ENCODE results near the gene RARS2.

RARS2 gene

DNA sequence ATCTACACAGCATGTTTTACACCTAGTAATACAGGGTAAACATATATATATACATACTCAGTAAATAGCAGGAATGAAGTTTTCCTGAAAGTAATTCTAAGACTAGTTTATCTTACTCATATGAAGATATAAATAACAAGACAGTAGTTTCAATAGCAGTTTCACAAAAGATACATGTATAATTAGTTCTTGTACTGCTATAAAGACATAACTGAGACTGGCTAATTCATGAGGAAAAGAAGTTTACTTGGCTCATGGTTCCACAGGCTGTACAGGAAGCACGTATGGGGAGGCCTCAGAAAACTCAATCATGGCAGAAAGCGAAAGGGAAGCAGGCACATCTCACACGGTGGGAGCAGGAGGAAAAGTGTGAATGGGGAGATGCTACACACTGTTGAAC is 16.9 kb downstream of the RARS2 start:
- DNase-seq, result no peak

DNA sequence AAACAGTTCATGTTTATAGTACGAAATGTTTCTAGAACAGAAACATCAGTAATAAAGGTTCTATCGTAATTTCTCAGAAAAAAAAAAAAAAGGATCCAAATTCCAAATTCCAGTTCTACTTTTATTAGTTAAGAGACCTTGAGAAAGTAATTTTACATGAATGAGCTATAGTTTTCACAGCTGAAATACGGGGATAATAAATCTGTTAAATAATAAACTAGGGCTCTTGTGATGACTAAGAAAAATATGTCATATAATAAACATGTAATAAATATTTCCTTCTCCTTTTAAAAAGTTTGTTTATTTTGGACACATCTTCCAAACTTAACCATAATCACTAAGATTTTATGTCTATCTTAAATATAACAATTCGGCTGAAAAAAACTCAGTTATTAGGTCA is 17.8 kb downstream of the RARS2 start:
- no peak for DNase-seq

DNA sequence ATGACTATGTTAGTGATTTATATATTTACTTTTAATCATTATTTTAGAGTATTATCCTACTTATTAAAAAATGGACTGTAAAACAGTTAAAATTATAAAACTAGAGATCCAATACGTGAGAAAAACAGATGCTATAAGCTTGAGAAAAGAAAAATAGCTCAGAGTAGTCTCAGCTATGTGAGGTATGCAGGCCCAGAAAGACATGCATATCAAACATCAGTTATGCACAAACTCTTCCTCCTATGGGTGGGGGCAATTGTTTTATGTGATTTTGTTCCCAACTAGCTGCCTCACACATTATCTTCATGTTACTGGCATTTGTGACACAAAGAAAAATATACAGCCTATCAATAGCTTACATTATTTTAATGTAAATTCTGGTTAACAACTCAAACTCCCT is 28.8 kb downstream of the RARS2 start:
- DNase-seq, result no peak

DNA sequence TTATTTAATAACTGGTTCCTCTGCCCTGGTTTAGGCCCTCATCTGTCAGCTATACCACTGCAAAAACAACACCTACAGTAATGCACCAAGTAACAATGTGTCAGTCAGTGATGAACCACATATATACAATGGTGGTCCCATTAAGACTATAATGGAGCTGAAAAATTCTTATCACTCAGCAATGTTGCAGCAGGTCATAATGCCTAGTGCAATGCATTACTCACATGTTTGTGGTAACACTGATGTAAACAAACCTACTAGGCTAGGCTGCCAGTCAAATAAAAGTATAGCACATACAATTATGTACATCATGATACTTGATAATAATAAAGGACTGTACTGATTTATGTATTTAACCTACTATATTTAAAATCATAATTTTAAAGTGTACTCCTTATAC is 31.3 kb downstream of the RARS2 start:
- no peak for DNase-seq

DNA sequence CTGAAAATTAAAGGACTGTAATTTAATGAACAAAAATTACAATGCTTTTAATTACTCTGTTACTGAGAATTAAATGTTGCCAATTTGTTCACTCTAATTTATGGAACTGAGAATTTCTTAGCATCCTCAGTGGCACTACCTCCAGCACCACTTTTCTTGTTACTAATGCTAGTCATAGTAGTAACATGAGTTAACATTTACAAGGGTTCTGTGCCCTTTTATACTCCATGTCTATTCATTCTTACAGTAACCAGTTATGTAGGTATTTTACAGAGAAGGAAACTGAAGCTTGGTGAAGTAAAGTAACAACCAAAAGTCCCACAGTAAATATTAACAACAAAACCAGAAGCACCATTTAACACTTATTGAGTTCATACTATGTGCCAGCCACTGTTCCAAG is 34.3 kb downstream of the RARS2 start:
- no peak for DNase-seq

DNA sequence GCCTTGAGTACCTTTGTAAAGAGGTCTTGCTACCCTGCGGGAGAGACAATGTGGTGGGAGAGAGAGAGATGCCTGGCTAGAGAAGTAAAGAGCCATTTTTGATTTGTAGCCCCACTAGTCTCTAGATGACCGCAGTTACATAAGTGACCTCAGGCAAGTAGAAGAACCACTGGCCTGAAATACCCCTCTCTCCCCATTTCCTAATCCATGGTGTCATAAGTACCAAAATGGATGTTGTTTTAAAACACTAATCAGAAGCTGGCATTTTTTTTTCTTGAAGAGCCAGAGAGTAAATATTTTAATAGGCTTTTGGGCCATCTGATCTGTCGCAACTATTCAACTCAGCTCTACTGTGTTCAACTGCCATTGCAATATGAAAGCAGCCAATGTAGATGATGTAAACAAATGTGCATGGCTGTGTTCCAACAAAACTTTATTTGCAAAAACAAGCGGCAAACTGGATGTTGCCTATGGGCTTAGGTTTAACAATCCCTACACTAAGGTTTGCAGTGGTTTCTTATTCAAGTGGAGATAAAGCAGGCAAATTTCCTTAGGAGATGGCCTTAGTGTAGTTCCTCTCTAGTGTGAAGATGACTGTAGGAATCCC is 36.5 kb downstream of the RARS2 start:
- DNase-seq, result no peak

DNA sequence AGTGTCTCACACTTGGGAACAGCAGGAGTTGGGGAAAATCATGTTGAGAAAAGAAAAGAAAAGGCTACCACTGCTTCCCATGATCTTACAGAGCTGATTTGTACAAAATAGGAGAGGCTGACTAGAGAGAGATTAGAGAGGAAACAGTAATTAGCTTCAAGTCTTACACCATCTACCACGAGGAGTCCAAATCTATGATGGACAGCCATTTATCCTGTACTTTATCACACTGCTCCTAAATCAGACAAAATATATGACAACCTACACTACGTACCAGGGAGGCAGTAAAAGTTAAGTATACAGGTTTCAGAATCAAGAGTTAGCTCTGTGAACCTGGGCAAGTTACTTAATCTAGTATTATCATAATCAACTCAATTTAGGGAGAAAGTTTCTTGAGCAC is 38.0 kb downstream of the RARS2 start:
- DNase-seq, result no peak

DNA sequence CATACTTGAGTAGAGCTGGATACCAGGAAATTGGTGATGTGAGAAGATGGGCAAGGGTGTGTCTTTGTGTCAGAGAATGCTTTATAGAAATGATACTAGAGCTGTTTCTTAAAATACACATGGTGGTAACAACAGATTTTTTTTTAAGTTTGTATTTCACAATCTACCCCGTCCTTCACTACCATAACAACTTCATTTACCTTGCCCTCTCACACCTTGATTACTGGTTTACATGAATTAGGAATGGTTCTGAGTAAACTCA is 45.4 kb downstream of the RARS2 start:
- no peak for DNase-seq

DNA sequence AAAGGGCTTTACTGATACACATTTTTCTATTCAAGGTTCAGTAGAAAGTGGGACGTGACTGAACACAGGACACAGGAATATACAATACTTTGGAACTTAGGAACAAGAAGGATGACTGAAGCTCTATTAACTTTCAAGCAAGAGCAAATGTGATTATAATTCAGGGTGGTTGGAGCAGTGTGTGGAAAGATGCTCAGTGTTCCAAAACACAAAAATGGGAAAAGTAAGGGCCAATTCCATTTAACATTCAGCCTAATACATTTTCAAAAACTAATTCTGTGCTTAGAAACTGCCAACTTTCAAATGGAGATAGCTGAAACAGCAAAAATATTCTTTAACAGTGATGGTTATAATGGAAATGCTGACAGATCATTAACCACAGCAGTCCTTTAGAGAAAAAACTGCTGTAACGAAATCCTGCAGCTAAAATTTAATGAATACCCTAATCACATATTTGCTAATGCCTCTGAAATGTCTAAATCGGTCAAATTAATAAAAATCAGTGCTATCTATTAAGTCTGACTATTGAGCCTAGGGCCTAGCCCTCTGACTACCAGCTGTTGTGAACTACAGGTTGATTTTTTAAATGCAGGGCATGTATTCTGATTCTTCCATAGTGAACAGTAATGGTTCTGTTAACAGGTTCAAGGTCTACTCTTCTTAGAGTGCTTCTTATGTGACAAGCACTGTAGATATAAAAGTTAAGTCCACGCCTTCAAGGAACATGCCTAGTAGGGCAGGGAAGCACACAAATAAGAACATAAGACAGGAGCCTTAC is 45.9 kb downstream of the RARS2 start:
- DNase-seq, result no peak

DNA sequence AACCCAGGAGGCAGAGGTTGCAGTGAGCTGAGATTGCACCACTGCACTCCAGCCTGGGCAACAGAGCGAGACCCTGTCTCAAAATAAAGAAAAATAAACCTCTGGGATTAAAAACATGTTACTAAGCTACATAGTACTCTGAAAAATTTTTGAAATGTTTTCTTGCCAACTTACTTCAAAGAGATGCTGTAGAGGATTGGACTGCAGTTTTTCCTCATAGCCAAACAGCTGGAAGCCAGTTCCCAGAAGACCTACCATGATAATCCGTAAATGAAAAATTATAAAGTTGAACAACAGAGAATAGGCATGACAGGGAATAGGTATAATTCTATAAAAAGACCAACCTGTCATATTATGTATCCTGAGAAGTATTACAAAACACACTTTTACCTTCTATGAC is 48.0 kb downstream of the RARS2 start:
- no peak for DNase-seq

DNA sequence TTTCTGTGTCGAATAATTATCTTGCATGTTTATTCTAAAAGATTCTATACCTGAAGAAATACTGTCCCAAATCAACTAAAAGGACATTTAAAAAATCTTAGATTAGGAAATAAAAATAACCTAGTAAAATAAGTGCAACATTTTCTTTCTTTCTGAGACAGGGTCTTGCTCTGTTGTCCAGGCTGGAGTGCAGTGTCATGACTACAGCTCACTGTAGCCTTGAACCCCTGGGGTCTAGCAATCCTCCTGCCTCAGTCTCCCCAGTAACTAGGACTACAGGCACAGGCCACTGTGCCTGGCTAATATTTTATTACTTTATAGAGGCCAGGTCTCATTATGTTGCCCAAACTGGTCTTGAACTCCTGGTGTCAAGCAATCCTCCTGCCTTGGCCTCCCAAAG is 48.7 kb downstream of the RARS2 start:
- DNase-seq, result no peak

DNA sequence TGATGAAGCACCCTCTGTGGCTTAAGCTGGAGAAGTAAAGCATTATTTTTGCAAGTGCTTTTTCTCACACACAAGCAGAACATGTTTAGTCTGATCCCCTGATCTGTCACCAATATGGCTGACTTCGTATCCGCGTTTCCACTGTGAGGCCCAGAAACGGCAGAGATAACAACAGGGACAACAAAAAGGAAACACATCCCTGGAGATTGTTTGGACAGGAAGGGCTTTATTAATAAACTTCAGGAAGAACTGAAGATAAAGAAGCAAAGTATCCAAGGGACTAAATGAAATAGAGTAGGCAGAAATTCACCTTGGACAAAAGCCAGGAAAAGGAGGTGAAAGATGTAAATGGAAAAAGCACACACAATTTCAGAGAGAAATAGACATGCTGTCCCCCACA is 49.2 kb downstream of the RARS2 start:
- DNase-seq, result no peak

DNA sequence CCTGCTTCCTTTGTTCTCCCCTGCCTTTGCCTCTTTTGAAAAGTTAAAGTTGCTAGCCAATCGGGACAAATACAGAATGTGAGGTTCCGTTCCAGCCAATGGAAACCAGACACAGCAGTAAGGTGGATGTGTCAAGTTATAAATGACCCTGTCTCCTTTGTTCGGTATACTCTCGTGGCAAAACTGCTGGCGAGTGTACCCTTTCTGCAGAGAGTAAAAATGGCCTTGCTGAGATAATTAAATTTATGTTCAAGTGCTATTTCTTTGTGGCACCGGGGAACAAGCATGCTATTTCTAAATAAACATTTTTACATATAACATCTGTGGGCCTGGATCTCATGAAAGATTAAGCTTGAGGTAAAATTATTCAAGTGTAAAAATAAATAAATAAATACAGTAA is 50.2 kb downstream of the RARS2 start:
- DNase-seq, result no peak

DNA sequence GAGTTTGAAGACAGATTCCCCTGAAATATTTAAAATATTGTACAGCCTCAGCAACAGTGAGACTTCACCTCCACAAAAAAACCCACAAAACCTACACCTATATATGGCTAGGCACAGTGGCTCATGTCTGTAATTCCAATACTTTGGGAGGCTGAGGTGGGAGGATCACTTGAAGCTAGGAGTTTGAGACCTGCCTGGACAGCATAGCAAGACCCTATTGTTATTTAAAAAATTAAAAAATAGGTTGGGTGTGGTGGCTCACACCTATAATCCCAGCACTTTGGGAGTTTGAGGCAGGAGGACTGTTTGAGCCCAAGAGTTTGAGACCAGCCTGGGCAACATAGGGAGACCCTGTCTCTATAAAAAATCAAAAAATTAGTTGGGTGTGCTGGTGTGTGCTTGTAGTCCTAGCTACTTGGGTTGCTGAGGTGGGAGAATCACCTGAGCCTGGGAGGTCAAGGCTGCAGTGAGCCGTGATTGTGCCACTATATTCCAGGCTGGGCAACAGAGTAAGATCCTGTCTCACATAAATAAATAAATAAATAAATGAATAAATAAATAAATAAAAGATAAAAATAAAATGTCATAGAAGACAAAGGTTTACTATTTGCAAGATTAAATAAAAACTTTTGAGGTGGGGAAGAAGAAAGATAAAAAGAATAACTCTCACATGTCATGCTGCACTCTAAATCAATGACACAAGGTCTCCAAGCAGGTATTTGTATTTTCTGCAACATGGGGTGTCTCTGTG is 51.1 kb downstream of the RARS2 start:
- no peak for DNase-seq

DNA sequence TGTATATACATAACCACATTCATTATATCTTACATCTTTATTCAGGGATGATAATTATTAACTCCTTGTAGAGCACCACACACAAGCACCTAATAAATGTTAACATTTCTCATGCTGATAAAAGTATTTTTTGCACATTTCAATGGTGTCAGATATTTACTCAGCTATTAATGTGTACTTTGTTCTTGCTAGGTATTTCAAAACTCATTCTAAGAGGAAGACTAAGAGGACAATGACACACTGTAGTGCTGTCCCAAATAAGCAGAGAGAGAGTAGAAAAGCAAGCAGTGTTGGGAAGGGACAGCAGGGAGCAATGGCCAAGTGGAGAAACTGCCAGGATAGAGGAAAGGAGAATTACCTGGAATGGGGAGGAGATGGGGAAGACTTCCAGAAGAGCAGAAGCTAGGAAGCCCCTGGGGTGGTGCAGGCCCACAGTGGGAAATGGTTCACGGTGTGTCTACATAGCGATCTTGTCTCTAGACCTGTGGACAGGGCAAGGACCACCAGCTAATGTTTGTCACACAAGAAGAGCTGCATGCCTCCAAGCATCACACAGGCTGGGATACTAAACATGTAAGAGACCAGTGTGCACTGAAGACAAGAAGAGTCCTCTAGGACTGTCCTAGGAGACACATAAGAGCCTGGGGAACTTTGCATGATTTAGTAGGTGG is 55.3 kb downstream of the RARS2 start:
- no peak for DNase-seq

DNA sequence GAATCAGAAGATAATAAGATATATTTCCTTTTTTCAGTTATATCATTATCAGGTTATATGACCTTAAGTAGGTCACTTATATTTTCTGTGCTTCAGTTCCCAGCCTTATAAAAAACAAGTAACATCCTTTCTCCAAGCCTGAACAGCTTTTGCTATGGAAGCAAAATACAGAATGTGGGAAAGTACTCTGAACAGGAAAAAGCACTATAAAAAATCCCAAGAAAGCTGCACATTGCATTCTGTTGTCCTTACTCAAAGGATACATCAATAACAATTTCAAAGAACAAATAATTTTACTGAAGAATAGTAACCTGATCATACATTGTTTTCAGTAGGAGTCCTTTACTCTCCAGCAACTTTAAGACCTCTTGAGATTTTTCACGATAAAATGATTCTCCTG is 60.6 kb downstream of the RARS2 start:
- DNase-seq, result no peak

DNA sequence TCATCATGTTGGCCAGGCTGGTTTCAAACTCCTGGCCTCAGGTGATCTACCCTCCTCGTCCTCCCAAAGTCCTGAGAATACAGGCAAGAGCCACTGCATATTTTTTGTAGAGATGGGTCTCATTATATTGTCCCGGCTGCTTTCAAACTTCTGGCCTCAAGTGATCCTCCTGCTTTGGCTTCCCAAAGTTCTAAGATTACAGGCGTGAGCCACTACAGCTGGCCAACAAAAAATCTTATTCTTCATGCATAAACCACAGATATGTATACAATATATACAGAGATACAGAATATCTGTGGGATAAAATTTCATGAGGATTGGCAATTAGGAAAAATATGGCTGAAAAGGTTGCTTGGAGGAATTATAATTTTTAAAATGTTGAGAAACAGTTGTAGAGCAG is 67.1 kb downstream of the RARS2 start:
- no peak for DNase-seq

DNA sequence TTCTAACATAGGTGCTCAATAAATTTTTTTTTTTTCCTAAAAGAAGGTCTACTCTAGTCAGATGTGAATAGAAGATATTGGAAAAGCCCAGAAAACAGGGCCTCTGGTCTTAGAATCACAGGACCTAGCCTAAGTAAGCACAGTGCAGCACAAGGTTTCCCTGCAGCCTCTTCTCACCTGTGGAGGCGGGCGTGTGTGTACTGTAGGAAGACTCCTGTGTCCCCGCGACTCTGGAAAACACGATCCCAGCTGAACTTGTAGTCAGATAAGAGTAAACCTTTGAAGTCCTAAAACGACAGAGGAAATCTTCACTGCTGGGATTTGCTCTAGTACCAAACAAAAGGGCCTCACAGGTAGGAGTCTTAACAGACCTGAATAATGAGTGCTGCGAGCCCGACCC is 71.3 kb downstream of the RARS2 start:
- DNase-seq, result no peak

DNA sequence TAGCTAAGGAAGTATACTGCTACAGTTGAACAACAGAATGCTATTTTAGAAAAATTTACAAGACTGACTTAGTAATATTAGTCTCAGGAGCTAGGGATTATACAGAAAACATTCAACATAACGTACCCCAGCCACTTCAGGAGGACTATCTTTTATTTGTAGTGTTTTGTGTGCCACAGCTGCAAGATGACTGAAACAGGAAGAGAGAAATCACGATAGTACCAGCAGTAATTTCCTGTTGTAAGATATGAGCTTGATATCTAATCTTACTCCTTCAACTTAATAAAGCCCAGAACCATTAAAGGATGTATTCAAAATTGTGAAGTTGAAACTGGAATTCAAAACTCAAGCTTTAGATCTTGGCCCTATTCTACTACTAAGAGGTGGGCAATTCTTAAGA is 75.0 kb downstream of the RARS2 start:
- DNase-seq, result no peak

DNA sequence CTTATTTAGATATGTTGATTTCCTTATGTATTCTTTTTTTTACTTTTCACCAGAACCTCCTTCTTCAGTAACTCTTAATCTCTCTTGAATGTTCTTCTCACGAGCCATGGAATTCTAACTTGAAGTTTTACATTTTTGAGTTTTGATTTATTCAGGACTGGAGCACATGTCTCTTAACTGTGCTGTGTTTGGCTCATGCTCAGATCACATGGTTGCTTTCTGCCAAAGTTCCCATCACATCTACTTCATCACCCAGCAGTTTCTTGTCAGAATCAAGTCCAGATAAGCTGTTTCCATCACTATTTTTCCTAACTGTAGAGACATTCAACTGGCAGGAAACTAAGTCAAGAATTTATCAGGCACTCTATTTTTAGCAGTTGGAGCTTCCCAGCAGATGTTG is 85.3 kb downstream of the RARS2 start:
- DNase-seq, result no peak

DNA sequence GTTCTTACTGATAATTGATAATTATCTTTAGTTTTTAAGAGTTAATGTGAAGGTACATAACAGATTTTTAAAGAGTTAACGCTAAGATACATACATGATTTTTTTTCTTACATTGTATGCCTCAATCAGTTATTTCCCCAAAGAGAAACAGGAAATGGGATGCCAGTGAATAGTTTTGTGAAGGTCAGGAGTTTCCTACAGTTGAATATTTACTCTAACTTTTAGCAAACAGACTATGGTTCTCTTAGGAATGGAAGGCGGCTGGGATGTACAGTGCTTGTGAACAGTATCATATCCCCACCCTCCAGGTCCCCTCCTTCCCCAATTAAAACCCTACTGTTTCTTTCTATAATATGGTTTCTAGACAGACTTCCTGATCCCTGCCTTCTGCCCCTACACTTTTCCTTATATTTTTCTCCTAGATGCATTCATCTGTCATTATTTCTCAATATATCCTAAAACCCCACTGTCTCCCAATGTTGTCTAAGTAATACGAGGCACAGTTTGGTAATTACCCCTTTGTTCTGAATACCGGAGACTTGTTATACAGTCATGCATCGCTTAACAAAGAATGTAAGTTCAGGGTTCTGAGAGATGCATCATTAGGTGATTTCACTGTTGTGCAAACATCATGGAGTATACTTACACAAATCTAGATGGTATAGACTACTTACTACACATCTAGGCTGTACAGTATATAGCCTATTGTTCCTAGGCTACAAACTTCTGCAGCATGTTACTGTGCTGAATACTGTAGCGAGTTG is 87.8 kb downstream of the RARS2 start:
- no peak for DNase-seq

DNA sequence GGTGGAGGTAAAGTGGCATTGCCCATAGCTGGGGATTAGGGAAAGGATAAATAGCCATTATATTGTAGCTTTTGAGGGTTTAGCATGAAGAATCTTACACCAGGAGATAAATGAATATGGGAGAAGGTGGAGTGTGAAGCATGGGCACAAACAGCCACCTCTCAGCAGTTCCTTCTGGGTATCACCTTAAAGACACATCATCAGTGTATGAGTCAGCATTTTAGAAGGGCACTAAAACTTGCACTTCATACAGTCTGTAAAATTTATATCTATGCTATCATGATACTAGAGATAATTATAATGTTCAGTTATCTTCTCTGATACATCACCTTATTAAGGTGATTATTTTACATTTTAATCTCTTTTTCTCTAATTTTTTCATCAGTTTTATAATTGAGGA is 91.7 kb downstream of the RARS2 start:
- no peak for DNase-seq

DNA sequence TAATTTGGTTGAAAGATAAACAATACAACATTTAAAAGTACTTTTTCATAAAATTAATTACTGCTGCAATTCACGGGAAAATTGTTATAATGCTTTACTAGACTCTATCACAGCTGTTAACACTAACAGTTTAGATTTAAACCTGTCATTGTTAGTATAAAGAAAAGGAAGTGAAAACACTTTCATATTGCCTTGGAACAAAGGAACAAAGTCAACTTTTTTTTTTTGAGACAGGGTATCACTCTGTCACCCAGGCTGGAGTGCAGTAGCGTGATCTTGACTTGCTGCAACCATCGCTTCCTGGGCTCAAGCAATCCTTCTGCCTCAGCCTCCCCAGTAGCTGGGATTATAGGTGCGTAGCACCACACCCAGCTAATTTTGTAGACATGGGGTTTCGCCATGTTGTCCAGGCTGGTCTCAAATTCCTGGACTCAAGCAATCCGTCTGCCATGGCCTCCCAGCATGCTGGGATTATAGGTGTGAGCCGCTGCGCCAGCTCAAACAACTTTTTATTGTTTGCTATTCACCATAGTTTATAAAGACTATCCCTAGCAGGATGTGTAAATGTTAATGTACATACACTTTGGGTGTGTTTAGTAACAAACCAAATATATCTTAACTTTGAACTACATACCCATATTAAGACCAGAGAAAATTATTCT is 94.9 kb downstream of the RARS2 start:
- DNase-seq, result no peak

All from NCI-H2029 treated with DMSO at 0.1 percent for 48 hours (cell line).